HG03442 (cell line): ENCODE data around the gene AEBP2.

ENCODE experiments used
- ATAC-seq: cut with Tn5 transposase; IDR thresholded peaks from one replicate; pipeline ENCODE4 v1.9.1; 2021; ENCODE audit warnings: mild to moderate bottlenecking, moderate library complexity; ENCODE audit not compliant: unreplicated experiment

AEBP2 gene

GRCh38 chr12:19547271-19547671 lies 108.0 kb downstream of the AEBP2 start:
- ATAC-seq, result no peak

GRCh38 chr12:19548834-19549233 lies 109.5 kb downstream of the AEBP2 start:
- no peak for ATAC-seq

GRCh38 chr12:19550626-19551025 lies 111.3 kb downstream of the AEBP2 start:
- ATAC-seq, result peak; percentile 44

GRCh38 chr12:19552441-19553097 lies 113.3 kb downstream of the AEBP2 start:
- peak; percentile 93 for ATAC-seq

DNA sequence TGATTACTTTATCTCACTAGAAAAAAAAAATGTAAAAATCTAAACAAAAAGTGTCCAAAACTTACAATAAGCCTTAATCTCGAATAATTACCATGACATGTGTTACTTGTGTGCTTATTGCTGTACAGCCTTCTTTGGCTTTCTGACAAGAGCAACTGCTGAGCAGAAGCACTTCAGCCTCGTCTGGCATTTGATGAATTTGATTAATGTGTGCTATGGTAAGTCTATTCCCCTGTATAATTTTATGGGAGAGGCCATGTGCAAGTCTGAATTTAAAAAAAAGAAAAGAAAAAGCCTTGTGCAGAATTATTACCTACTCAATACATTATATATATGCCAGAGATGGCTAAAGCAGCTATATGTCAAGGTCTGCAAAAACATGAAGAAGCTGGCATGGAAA lies 113.9 kb downstream of the AEBP2 start:
- ATAC-seq, result no peak

GRCh38 chr12:19561411-19561961 lies 122.2 kb downstream of the AEBP2 start:
- ATAC-seq, result no peak
